Fibroblast of skin of left quadriceps (primary cell): ENCODE results near the gene ZFP36L2.

Experiments used
- DNase-seq, 2 experiments: peaks; one replicate each; pipeline ENCODE4 v3.0.0-alpha.2; 2013; ENCODE audit warnings: low read depth in 2 of 2

Gene ZFP36L2

DNA sequence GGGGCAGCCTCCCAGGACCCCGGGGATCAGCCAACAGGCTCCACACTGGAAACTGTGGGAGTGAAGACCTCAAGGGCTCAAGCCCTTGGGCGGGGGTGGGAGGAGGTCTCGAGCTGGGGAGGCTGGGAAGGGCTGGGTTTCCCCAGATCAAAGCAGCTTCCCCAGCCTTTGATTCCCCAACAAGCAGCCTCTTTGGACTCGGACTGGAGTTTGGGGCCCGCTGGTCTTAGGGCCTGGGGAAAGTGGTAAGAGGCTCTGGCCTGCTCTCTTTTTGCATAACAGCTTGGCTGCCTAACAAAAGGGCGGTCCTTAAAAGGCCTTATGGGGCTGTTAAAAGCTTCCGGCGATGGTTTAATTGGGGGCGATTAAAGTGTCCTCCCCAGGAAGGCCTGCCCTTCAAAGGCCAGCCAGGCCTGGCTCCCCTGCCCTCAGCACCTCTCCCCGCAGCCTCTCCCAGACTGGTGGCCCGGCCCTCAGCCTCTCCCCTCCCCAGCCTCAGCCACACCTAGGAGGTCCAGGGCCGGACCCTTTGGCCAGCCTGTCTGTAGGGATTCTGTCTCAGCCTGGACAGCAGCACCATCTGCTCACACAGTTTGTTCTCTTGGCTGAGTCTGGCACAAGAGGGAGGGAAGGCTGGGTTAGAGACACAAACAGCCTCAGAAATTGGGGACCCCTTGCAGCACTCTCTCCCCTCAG lies 39.6 kb downstream of the ZFP36L2 start:
- DNase-seq: no peak

- no peak for DNase-seq
Measured at GRCh38 chr2:43186321-43186678, 40.1 kb downstream of the ZFP36L2 start.

DNA sequence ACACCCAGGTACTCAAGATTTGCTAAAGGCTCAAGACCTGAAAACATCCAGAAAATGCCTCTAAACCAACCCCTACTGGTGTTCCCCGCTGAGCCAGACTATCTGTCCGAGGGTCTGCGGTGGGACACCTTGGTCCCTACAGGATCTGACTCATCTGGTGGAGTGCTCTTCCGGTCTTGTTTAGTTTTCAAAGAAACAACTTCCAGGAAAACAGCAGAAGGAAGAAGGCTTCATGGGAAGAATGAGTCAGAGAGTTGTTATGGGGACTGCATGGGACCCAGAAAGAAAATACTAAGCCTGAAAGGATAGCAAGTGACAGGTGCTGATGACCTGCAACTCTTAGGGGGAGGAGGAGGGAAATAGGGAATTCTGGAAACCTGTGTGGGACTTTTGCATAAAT lies 41.3 kb downstream of the ZFP36L2 start:
- DNase-seq: no peak

- no peak for DNase-seq
Measured at GRCh38 chr2:43184339-43184895, 42.0 kb downstream of the ZFP36L2 start.

DNA sequence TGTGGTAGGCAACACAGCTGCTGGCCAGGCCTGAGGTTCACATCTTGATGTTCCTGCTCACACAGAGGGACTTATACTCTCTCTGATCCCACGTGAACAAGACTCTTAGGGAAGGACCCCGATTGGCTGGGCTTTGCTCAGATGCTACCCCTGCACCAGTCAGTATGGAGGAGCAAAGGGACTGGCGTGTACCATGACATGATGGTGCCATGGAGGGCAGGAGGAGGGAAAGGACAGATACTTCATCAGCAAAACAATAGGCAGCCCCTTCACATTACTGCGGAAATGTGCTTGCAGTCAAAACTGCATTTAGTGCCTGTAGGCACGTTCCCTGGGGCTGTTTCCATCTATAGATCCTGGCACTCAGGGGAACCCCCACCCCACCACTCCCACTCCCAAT lies 42.7 kb downstream of the ZFP36L2 start:
- no peak for DNase-seq

- DNase-seq: no peak
Measured at GRCh38 chr2:43180897-43181296, 45.5 kb downstream of the ZFP36L2 start.

DNA sequence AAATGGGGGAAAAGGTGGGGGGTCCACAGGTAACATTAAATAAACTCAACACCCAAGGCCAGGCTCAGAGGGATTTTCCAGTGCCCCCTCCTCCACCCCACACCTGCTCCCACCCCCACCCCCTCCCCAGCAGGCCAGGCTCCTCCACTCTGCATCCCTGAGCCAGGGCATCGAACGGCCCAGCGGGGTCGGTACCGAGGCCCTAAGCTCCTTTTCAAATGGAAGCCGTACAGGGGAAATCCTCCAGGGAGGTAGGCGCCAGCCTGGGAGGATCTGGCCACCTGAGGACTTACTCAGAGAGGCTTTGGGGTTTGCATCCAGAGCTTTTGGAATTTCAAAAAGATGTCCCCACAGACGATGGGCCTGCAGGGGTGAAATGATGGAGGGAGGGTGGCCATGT lies 46.5 kb downstream of the ZFP36L2 start:
- no peak for DNase-seq

DNA sequence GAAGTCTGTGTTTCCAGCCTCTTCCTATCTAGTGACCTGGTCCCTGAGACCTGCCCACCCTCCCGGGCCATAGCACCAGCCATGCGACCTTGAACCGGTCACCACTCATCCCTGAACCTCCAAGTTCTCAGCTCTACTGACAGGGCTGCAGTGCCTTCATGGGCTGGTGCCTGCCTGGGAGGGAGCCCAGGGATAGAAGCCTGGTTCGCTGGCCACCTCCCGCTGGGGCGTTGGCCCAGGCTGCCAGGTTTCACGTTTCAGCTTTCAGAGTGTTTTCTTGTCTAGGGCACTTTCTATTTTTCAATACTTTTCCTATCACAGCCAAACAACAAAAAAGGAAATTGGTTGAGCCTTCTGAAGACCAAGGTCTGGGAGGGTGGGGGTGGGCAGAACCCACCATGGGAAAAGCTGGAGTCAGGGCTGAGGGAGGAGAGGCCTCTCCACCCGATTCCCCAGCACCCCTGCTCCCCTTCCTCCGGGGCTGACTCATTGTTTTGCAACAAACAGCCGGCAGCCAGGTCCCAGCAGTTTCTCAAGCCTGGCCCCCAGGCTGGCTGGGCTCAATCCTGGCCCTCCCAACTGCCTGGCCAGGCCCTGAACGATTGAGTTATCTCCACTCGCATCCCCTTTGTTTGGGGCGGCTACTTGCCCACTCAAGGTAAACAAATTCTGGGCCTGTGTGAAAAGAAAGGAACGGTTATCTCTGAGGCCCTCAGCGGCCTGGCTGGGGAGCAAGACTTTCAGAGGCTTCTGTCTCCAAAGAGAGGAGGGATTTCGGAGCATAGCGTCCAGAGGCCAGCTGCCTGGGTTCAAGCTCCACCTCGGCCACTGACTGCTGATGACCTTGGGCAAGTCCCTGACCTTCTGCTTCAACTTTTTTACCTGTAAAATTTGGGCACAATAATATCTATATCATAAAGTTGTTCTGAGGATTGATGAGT lies 47.5 kb downstream of the ZFP36L2 start:
- DNase-seq: peak; percentile 71 to 79

GRCh38 chr2:43178055-43178598 lies 48.3 kb downstream of the ZFP36L2 start:
- no peak for DNase-seq

DNA sequence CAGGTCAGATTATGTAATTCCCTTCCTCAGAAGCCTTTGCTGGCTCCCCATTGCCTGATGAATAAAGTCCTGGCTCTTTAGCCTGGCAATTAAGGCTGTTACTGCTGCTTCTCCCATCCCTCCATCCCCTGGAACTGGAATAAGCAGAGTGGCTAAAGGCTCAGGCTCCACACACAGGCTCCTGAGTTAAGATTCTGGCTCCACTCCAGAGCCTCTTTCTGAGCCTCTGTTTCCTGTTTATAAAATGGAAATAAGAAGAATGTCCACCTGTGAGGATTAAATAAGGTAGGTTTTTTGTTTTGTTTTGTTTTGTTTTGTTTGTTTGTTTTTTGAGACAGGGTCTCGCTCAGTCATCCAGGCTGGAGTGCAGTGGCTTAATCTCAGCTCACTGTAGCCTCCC lies 50.0 kb downstream of the ZFP36L2 start:
- DNase-seq: no peak

DNA sequence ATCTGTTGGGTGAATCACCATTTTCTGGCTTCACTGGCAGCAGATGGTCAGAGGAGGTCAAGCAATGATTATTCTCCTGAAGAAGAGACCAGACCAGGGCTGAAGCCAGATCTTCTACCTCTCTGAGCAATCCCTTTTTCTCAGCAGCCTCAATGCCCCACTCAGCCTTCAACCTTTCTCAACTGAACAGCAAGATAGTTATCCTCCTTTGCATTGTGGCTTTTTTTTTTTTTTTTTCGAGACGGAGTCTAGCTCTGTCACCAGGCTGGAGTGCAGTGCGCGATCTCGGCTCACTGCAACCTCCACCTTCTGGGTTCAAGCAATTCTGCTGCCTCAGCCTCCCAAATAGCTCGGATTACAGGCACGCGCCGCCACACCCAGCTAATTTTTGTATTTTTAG lies 50.5 kb downstream of the ZFP36L2 start:
- DNase-seq: no peak

DNA sequence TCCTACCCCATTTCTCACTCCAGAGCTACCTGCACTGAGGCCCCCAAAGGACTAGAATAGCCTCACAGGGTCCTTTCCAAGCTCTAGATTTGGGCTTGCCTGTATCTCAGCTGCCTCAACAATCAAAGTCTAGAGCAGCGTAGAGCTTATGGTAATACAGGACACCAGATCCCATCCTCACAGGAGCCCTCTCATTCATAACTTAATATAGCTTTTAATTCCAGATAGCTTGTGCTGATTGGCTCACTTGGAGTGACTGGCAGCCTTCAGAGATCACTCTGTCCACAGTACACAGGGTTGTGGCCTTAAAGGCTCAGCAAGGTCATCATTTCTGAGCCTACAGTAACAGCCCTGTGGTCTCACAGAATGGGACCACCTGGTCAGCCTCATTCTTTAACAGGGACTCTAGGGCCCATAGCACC lies 51.4 kb downstream of the ZFP36L2 start:
- no peak for DNase-seq

GRCh38 chr2:43174368-43174916 lies 52.0 kb downstream of the ZFP36L2 start:
- no peak for DNase-seq
